H9 (cell line): Measurements from ENCODE around the gene ACTL7A. TPM values are rescaled to one million over a fixed set of nuclear protein-coding genes. Genes with fewer than 3 reads are reported as not detected.

Experiments used
- DNase-seq: peaks from one replicate; pipeline ENCODE4 v3.0.0-alpha.2; 2017
- H2AFZ ChIP-seq: one replicate; pipeline ENCODE4 v1.6.1; 2013; ENCODE audit warnings: mild to moderate bottlenecking, low read length, control low read depth, moderate library complexity
- H2AK5ac ChIP-seq: 2 replicates; pipeline ENCODE4 v1.6.1; 2013; ENCODE audit warnings: low read length, control low read depth, mixed read lengths; ENCODE audit not compliant: insufficient read length
- H2BK120ac ChIP-seq: one replicate; pipeline ENCODE4 v1.6.1; 2013; ENCODE audit warnings: low read depth, mild to moderate bottlenecking, low read length, control low read depth, inconsistent platforms; ENCODE audit not compliant: poor library complexity, severe bottlenecking
- H2BK12ac ChIP-seq: 2 replicates; pipeline ENCODE4 v1.6.1; 2013; ENCODE audit warnings: low read length, control low read depth, mixed read lengths, low read depth; ENCODE audit not compliant: insufficient read length
- H2BK15ac ChIP-seq: 2 replicates; pipeline ENCODE4 v1.6.1; 2013; ENCODE audit warnings: low read depth, low read length, control low read depth
- H2BK20ac ChIP-seq: one replicate; pipeline ENCODE4 v1.6.1; 2013; ENCODE audit warnings: low read depth, mild to moderate bottlenecking, low read length, control low read depth, inconsistent platforms; ENCODE audit not compliant: poor library complexity, severe bottlenecking
- H2BK5ac ChIP-seq: 2 replicates; pipeline ENCODE4 v1.6.1; 2013; ENCODE audit warnings: low read length, control low read depth, mixed read lengths; ENCODE audit not compliant: insufficient read length
- H3K14ac ChIP-seq: 2 replicates; pipeline ENCODE4 v1.6.1; 2013; ENCODE audit warnings: low read length, control low read depth; ENCODE audit not compliant: insufficient read depth
- H3K18ac ChIP-seq: 2 replicates; pipeline ENCODE4 v1.6.1; 2013; ENCODE audit warnings: low read depth, mild to moderate bottlenecking, mixed read lengths, low read length, control low read depth; ENCODE audit not compliant: insufficient read length
- H3K23ac ChIP-seq: 2 replicates; pipeline ENCODE4 v1.6.1; 2013; ENCODE audit warnings: low read length, control low read depth, mixed read lengths, low read depth; ENCODE audit not compliant: insufficient read length
- H3K23me2 ChIP-seq: 2 replicates; pipeline ENCODE4 v1.6.1; 2013; ENCODE audit warnings: low read depth, mild to moderate bottlenecking, mixed read lengths, low read length, control low read depth; ENCODE audit not compliant: insufficient read length, poor library complexity, severe bottlenecking
- H3K27ac ChIP-seq: 2 replicates; pipeline ENCODE4 v1.5.1; 2013; ENCODE audit warnings: low read length, control low read depth, mixed read lengths, low read depth; ENCODE audit not compliant: insufficient read length
- H3K27me3 ChIP-seq: 2 replicates; pipeline ENCODE4 v1.6.1; 2013; ENCODE audit warnings: low read length, control low read depth, inconsistent platforms; ENCODE audit not compliant: insufficient read depth
- H3K4ac ChIP-seq: 2 replicates; pipeline ENCODE4 v1.6.1; 2013; ENCODE audit warnings: low read depth, mild to moderate bottlenecking, control low read depth, inconsistent platforms, low read length, moderate library complexity
- H3K4me1 ChIP-seq: 2 replicates; pipeline ENCODE4 v1.6.1; 2013; ENCODE audit warnings: low read length, control low read depth, inconsistent platforms; ENCODE audit not compliant: insufficient read depth
- H3K4me2 ChIP-seq: 2 replicates; pipeline ENCODE4 v1.6.1; 2013; ENCODE audit warnings: low read length, control low read depth, mixed read lengths; ENCODE audit not compliant: insufficient read length, insufficient read depth
- H3K56ac ChIP-seq: 2 replicates; pipeline ENCODE4 v1.6.1; 2013; ENCODE audit warnings: low read depth, mild to moderate bottlenecking, mixed read lengths, low read length, control low read depth; ENCODE audit not compliant: insufficient read length
- H3K79me1 ChIP-seq: 2 replicates; pipeline ENCODE4 v1.6.1; 2013; ENCODE audit warnings: low read depth, mild to moderate bottlenecking, moderate library complexity, low read length, control low read depth, inconsistent platforms; ENCODE audit not compliant: insufficient read depth, poor library complexity, severe bottlenecking
- H3K79me2 ChIP-seq: 2 replicates; pipeline ENCODE4 v1.6.1; 2013; ENCODE audit warnings: low read length, control low read depth, inconsistent platforms; ENCODE audit not compliant: insufficient read depth
- H3K9ac ChIP-seq: 2 replicates; pipeline ENCODE4 v1.6.1; 2013; ENCODE audit warnings: low read length, control low read depth, mixed read lengths; ENCODE audit not compliant: insufficient read length; ENCODE audit errors: extremely low read depth
- H3K9me3 ChIP-seq: one replicate; pipeline ENCODE4 v1.6.1; 2013; ENCODE audit warnings: low read depth, low read length, inconsistent platforms; ENCODE audit not compliant: control insufficient read depth
- H3T11ph ChIP-seq: one replicate; pipeline ENCODE4 v1.6.1; 2013; ENCODE audit warnings: mild to moderate bottlenecking, low read length, control low read depth, inconsistent platforms
- H4K20me1 ChIP-seq: one replicate; pipeline ENCODE4 v1.6.1; 2013; ENCODE audit not compliant: control insufficient read depth, insufficient read length, insufficient read depth
- H4K5ac ChIP-seq: 2 replicates; pipeline ENCODE4 v1.6.1; 2013; ENCODE audit warnings: low read depth, mild to moderate bottlenecking, mixed read lengths, low read length, control low read depth; ENCODE audit not compliant: insufficient read length
- H4K8ac ChIP-seq: replicated peaks from 2 replicates; pipeline ENCODE4 v1.6.1; 2013; ENCODE audit warnings: low read length, control low read depth, mixed read lengths, low read depth; ENCODE audit not compliant: insufficient read length
- H4K91ac ChIP-seq: 2 replicates; pipeline ENCODE4 v1.6.1; 2013; ENCODE audit warnings: low read depth, mild to moderate bottlenecking, moderate library complexity, mixed read lengths, low read length, control low read depth; ENCODE audit not compliant: insufficient read length
- H3K27ac Mint-ChIP-seq, 3 experiments: 2 replicates in 2 of 3; 3 replicates in 1 of 3; pipeline ENCODE4 v1.8.0; 2020 to 2021; ENCODE audit warnings: mixed read lengths in 3 of 3, mild to moderate bottlenecking in 1 of 3, moderate library complexity in 1 of 3
- H3K27me3 Mint-ChIP-seq: 2 replicates; pipeline ENCODE4 v1.8.0; 2021; ENCODE audit warnings: low read depth, mild to moderate bottlenecking, moderate library complexity, mixed read lengths
- H3K36me3 Mint-ChIP-seq, 3 experiments: 2 replicates in 2 of 3; 3 replicates in 1 of 3; pipeline ENCODE4 v1.8.0; 2020 to 2021; ENCODE audit warnings: low read depth in 3 of 3, mixed read lengths in 3 of 3; ENCODE audit not compliant: insufficient read depth in 1 of 3
- H3K4me1 Mint-ChIP-seq, 2 experiments: 2 replicates each; pipeline ENCODE4 v1.8.0; 2020; ENCODE audit warnings: mixed read lengths in 2 of 2
- H3K4me3 Mint-ChIP-seq, 2 experiments: 2 replicates in 1 of 2; 3 replicates in 1 of 2; pipeline ENCODE4 v1.8.0; 2020 to 2021; ENCODE audit warnings: mild to moderate bottlenecking in 2 of 2, mixed read lengths in 2 of 2, moderate library complexity in 1 of 2
- H3K9me3 Mint-ChIP-seq, 2 experiments: 2 replicates in 1 of 2; 3 replicates in 1 of 2; pipeline ENCODE4 v1.8.0; 2020; ENCODE audit warnings: mild to moderate bottlenecking in 2 of 2, mixed read lengths in 2 of 2, moderate library complexity in 1 of 2
- CTCF ChIP-seq: fragments of 200-600 bp; sonication (generic); conservative IDR thresholded peaks from 3 replicates; pipeline ENCODE4 v1.8.0; 2021; ENCODE audit warnings: antibody characterized with exemption, mild to moderate bottlenecking
- total RNA-seq: library from RNA; stranded (reverse); gene quantifications from 2 replicates; pipeline ENCODE4 v1.2.1, GENCODE V29; 2021

The ACTL7A gene
- total RNA-seq, 1 experiment from 2014 or later: not detected

GRCh38 chr9:108867116-108867515 lies 5.0 kb downstream of the ACTL7A start:
- H4K20me1 ChIP-seq: no peaks in the 10 kb centered on the region
- no peak for TF ChIP-seq CTCF
- H4K5ac ChIP-seq: no peak overlapping the region
- no peaks in the 10 kb centered on the region for H3K79me2 ChIP-seq
- no peak overlapping the region for H3T11ph ChIP-seq
- no peak overlapping the region for H2AFZ ChIP-seq
- DNase-seq: no peak
- no peak overlapping the region for H3K4me3 Mint-ChIP-seq
- H3K56ac ChIP-seq: no peak overlapping the region
- no peak overlapping the region for H3K4me2 ChIP-seq
- no peak overlapping the region for H3K27ac Mint-ChIP-seq
- no peaks in the 10 kb centered on the region for H3K9me3 ChIP-seq
- H3K27ac ChIP-seq: no peak overlapping the region
- no peak overlapping the region for H2AK5ac ChIP-seq
- no peaks in the 10 kb centered on the region for H3K27me3 ChIP-seq
- H2BK12ac ChIP-seq: no peak overlapping the region
- peaks cover 6 to 42% (median 17%) of the 10 kb centered on the region in 3 experiments; a peak in 6 of 7 replicates for H3K36me3 Mint-ChIP-seq
- no peak overlapping the region for H3K14ac ChIP-seq
- H3K23ac ChIP-seq: no peak overlapping the region
- H4K8ac ChIP-seq: no peak overlapping the region
- H2BK5ac ChIP-seq: no peak overlapping the region
- H3K79me1 ChIP-seq: no peaks in the 10 kb centered on the region
- H2BK20ac ChIP-seq: no peak overlapping the region
- no peaks in the 10 kb centered on the region; the same call in 1 of the 2 replicates for H3K27me3 Mint-ChIP-seq
- H2BK120ac ChIP-seq: no peak overlapping the region
- H4K91ac ChIP-seq: no peak overlapping the region
- no peaks in the 10 kb centered on the region for H3K9me3 Mint-ChIP-seq
- no peaks in the 10 kb centered on the region for H3K4me1 ChIP-seq
- H3K4me1 Mint-ChIP-seq: no peaks in the 10 kb centered on the region
- H3K18ac ChIP-seq: no peak overlapping the region
- no peaks in the 10 kb centered on the region for H3K23me2 ChIP-seq
- no peak overlapping the region for H3K9ac ChIP-seq
- no peak overlapping the region for H3K4ac ChIP-seq
- no peak overlapping the region for H2BK15ac ChIP-seq
